Chondrocyte (in vitro differentiated cells): ENCODE data around the gene CRAMP1. TPM values are rescaled to one million over a fixed set of nuclear protein-coding genes. Genes with fewer than 3 reads are reported as not detected.

Source experiments
- DNase-seq: peaks from one replicate; pipeline ENCODE4 v3.0.0; 2021; ENCODE audit warnings: mixed read lengths, low spot score
- H3K27ac Mint-ChIP-seq: one replicate; pipeline ENCODE4 v1.8.0; 2021; ENCODE audit warnings: mild to moderate bottlenecking, moderate library complexity, mixed read lengths; ENCODE audit not compliant: unreplicated experiment
- H3K27me3 Mint-ChIP-seq: 2 replicates; pipeline ENCODE4 v1.8.0; 2021; ENCODE audit warnings: low read depth, mixed read lengths
- H3K36me3 Mint-ChIP-seq: 2 replicates; pipeline ENCODE4 v1.8.0; 2021; ENCODE audit warnings: low read depth, mixed read lengths
- H3K4me1 Mint-ChIP-seq: 2 replicates; pipeline ENCODE4 v1.8.0; 2021; ENCODE audit warnings: low read depth, mild to moderate bottlenecking, mixed read lengths
- H3K4me3 Mint-ChIP-seq: one replicate; pipeline ENCODE4 v1.8.0; 2021; ENCODE audit warnings: mild to moderate bottlenecking, moderate library complexity, mixed read lengths; ENCODE audit not compliant: unreplicated experiment
- H3K9me3 Mint-ChIP-seq: 2 replicates; pipeline ENCODE4 v1.8.0; 2021; ENCODE audit warnings: low read depth, mixed read lengths
- long read RNA-seq: library from polyadenylated mRNA; stranded (forward); transcript quantifications from one replicate; pipeline ENCODE4 v2.0.0, GENCODE V29; 2021
- total RNA-seq: library from RNA; stranded (reverse); gene quantifications from 3 replicates; pipeline ENCODE4 v1.2.1, GENCODE V29; 2021
- TF ChIP-seq, protein P1 (sequence below): fragments of 200-600 bp; sonication (generic); IDR thresholded peaks from 2 replicates; pipeline ENCODE4 v1.5.0; 2021; ENCODE audit warnings: antibody characterized with exemption, mild to moderate bottlenecking, moderate library complexity

The CRAMP1 gene
- total RNA-seq = 17.8 to 21.2 TPM (median 20.5 TPM) in 3 replicates
- long read RNA-seq, partial matches to known transcripts = 1 of 8 reads
- long read RNA-seq, other reads (novel, unspliced or antisense) = 7 of 8 reads

- TF ChIP-seq, protein P1, sequence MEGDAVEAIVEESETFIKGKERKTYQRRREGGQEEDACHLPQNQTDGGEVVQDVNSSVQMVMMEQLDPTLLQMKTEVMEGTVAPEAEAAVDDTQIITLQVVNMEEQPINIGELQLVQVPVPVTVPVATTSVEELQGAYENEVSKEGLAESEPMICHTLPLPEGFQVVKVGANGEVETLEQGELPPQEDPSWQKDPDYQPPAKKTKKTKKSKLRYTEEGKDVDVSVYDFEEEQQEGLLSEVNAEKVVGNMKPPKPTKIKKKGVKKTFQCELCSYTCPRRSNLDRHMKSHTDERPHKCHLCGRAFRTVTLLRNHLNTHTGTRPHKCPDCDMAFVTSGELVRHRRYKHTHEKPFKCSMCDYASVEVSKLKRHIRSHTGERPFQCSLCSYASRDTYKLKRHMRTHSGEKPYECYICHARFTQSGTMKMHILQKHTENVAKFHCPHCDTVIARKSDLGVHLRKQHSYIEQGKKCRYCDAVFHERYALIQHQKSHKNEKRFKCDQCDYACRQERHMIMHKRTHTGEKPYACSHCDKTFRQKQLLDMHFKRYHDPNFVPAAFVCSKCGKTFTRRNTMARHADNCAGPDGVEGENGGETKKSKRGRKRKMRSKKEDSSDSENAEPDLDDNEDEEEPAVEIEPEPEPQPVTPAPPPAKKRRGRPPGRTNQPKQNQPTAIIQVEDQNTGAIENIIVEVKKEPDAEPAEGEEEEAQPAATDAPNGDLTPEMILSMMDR = peak; percentile 12
These were observed at the start of gene CRAMP1 for GRCh38 chr16:1612320-1613111. Gene CRAMP1 (plus strand): TSS chr16:1612360. CDS start chr16:1614640, 2,280 bp downstream.

DNA sequence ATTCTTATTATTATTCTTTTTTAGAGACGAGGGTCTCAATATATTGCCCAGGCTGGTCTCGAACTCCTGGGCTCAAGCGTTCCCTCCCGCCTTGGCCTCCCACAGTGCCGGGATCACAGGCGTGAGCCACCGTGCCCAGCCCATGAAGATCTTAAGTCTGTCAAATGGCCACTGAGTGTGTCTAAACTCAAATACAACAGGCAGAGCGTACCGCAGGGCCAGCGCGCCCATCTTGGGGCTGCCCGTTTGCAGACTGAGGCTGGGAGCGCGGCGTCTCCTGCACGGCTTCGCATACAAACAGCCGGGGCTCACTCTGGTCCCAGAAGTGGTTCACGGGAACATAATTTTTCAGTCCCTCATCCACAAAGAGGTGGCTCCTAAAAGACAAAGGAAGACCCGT is 48.4 kb upstream of the CRAMP1 start:
- Mint-ChIP-seq H3K27ac (no peak overlapping the region), H3K9me3 (no peaks in the 10 kb centered on the region), H3K4me1 (no peaks in the 10 kb centered on the region), H3K27me3 (no peaks in the 10 kb centered on the region), H3K36me3 (peaks cover 27% of the 10 kb centered on the region), H3K4me3 (no peak overlapping the region)
- TF ChIP-seq, protein P1 = no peak
- no peak for DNase-seq

More at GRCh38 chr16:1612320-1613111, at the start of gene CRAMP1:
- Mint-ChIP-seq H3K27me3 (no peaks in the 10 kb centered on the region), H3K27ac (peak within 1 kb of the TSS; percentile 99), H3K4me3 (peak within 1 kb of the TSS; percentile 91), H3K9me3 (no peaks in the 10 kb centered on the region), H3K4me1 (peaks cover 47% of the 10 kb centered on the region), H3K36me3 (no peaks in the 10 kb centered on the region)
- no peak for DNase-seq

DNA sequence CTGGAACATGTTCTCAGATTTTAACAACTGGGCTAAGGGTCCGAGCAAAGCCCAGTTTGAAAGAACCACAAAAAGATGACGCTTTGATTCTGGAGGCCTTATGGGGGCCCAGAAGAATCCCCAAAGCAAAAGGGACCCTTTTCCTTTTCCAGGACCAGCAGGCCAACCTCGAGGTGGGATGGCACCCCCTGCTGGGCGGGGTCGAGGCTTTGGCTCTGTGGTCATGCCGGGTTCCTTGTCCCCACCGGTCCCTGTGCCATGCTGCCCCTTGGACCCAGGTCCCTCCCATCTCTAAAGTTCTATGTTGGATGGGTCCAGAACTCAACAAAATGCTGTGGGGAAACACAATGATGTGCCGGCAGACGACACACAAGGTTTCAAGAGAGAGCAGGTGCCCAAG is 47.8 kb upstream of the CRAMP1 start:
- Mint-ChIP-seq H3K4me3 (no peak overlapping the region), H3K9me3 (no peaks in the 10 kb centered on the region), H3K36me3 (peaks cover 27% of the 10 kb centered on the region), H3K27ac (no peak overlapping the region), H3K27me3 (no peaks in the 10 kb centered on the region), H3K4me1 (no peaks in the 10 kb centered on the region)
- TF ChIP-seq, protein P1 = peak; percentile 56
- no peak for DNase-seq

DNA sequence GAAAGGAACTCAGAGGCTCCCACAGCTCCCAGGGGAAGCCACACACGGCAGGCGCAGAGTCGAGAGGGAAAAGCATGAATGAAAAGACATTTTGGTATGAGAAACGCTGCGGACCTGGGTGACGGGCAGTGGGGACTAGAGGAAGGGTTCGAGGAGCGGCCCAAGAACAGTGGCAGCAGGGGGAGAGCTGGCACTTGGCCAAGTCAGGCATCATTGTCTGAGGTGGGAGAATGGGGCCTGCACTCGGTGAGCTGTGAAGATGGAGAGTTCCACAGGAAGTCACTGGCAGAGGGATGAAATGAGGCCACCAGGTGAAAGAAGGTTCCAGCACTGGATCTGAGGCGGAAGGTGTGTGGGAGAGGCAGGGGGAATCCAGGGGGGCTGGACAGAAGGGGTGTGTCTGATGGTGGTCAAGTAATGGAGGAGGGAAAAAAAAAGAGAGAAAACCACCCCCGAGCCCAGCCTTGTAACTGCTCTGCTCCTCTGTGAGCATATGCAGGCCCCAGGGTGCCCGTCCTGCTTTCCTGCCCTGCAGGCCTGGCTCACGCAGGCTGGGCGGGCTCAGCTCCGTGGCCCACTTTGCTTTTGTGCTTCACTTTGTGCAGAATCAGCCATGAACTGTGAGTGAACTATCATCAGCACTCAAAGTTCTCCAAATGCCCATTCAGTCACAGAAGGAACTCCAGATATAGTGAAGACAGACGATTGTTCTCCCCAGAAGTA is 46.9 kb upstream of the CRAMP1 start:
- Mint-ChIP-seq H3K27ac (no peak overlapping the region), H3K4me3 (no peak overlapping the region), H3K9me3 (no peaks in the 10 kb centered on the region), H3K36me3 (peaks cover 22% of the 10 kb centered on the region), H3K4me1 (no peaks in the 10 kb centered on the region), H3K27me3 (no peaks in the 10 kb centered on the region)
- TF ChIP-seq, protein P1 = no peak
- no peak for DNase-seq

DNA sequence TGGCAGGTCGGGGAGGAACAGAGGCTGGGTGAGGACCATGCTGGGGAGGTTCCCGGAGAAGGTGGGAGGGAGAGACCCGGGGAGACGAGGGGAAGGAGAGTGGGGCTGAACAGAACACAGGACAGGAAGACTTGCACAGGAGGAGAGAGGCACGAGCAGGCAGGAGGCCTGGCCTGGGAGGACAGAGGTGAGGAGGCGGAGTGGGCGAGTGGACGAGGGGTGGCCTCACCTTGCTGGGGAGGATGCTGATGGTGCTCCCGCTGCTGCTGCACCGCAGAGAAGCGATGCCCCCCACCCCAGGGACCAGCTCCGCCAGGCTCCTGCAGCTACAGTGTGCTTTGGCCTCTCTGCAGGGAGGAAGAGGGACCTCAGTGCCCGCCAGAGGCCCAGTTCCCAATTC is 44.2 kb upstream of the CRAMP1 start:
- peaks cover 19% of the 10 kb centered on the region for H3K36me3 Mint-ChIP-seq
- no peak for DNase-seq
- TF ChIP-seq, protein P1 = no peak
- no peaks in the 10 kb centered on the region for H3K4me1 Mint-ChIP-seq
- H3K9me3 Mint-ChIP-seq = no peaks in the 10 kb centered on the region
- H3K4me3 Mint-ChIP-seq = no peak overlapping the region
- no peak overlapping the region for H3K27ac Mint-ChIP-seq
- H3K27me3 Mint-ChIP-seq = no peaks in the 10 kb centered on the region
